Astrocyte (in vitro differentiated cells and primary cell): ENCODE results near the gene TNNI3K. TPM values are rescaled to one million over a fixed set of nuclear protein-coding genes. Genes with fewer than 3 reads are reported as not detected.

ENCODE experiments used
- DNase-seq: peaks from one replicate; pipeline ENCODE4 v3.0.0-alpha.2; 2010; ENCODE audit warnings: low read depth
- FAIRE-seq: peaks from 2 replicates; lab custom pipeline; 2011; peaks lifted over from hg19 to GRCh38; lab: Jason Lieb, UNC
- H2AFZ ChIP-seq: 2 replicates; pipeline ENCODE4 v1.6.0; 2012; ENCODE audit warnings: low read depth, low read length, inconsistent platforms
- H3K27ac ChIP-seq: 2 replicates; pipeline ENCODE4 v1.5.1; 2011; ENCODE audit warnings: low read depth, low read length, inconsistent platforms
- H3K27me3 ChIP-seq: 2 replicates; pipeline ENCODE4 v1.6.0; 2011; ENCODE audit warnings: low read length, inconsistent platforms; ENCODE audit not compliant: insufficient read depth
- H3K36me3 ChIP-seq: 2 replicates; pipeline ENCODE4 v1.5.1; 2011; ENCODE audit warnings: low read length, inconsistent platforms; ENCODE audit not compliant: insufficient read depth
- H3K4me1 ChIP-seq: 2 replicates; pipeline ENCODE4 v1.5.1; 2011; ENCODE audit warnings: low read length, inconsistent platforms; ENCODE audit not compliant: insufficient read depth
- H3K4me2 ChIP-seq: 2 replicates; pipeline ENCODE4 v1.6.0; 2012; ENCODE audit warnings: low read length, inconsistent platforms
- H3K4me3 ChIP-seq: 2 replicates; pipeline ENCODE4 v1.5.1; 2011; ENCODE audit warnings: low read depth, mild to moderate bottlenecking, low read length, inconsistent platforms; ENCODE audit not compliant: insufficient read depth
- H3K79me2 ChIP-seq: 2 replicates; pipeline ENCODE4 v1.6.0; 2012; ENCODE audit warnings: mild to moderate bottlenecking, low read length, inconsistent platforms; ENCODE audit not compliant: insufficient read depth
- H3K9ac ChIP-seq: 2 replicates; pipeline ENCODE4 v1.6.0; 2012; ENCODE audit warnings: mild to moderate bottlenecking, low read length, inconsistent platforms
- H3K9me3 ChIP-seq: 2 replicates; pipeline ENCODE4 v1.5.1; 2012; ENCODE audit warnings: low read depth, mild to moderate bottlenecking, low read length, inconsistent platforms; ENCODE audit not compliant: insufficient read depth
- H4K20me1 ChIP-seq: 2 replicates; pipeline ENCODE4 v1.6.0; 2012; ENCODE audit warnings: low read length, inconsistent platforms; ENCODE audit not compliant: insufficient read depth
- H3K27ac Mint-ChIP-seq: one replicate; pipeline ENCODE4 v1.8.0; 2021; ENCODE audit warnings: mild to moderate bottlenecking, mixed read lengths; ENCODE audit not compliant: unreplicated experiment
- H3K27me3 Mint-ChIP-seq: one replicate; pipeline ENCODE4 v1.8.0; 2021; ENCODE audit warnings: low read depth, mixed read lengths; ENCODE audit not compliant: unreplicated experiment
- H3K36me3 Mint-ChIP-seq: one replicate; pipeline ENCODE4 v1.8.0; 2021; ENCODE audit warnings: low read depth, mixed read lengths; ENCODE audit not compliant: unreplicated experiment
- H3K4me1 Mint-ChIP-seq: one replicate; pipeline ENCODE4 v1.8.0; 2021; ENCODE audit warnings: low read depth, mixed read lengths; ENCODE audit not compliant: unreplicated experiment
- H3K4me3 Mint-ChIP-seq: one replicate; pipeline ENCODE4 v1.8.0; 2021; ENCODE audit warnings: mild to moderate bottlenecking, moderate library complexity, mixed read lengths; ENCODE audit not compliant: unreplicated experiment
- H3K9me3 Mint-ChIP-seq: one replicate; pipeline ENCODE4 v1.8.0; 2021; ENCODE audit warnings: mild to moderate bottlenecking, mixed read lengths; ENCODE audit not compliant: unreplicated experiment
- EZH2 ChIP-seq: IDR thresholded peaks from 2 replicates; pipeline ENCODE4 v1.6.1; 2012; ENCODE audit warnings: mild to moderate bottlenecking, low read length, inconsistent platforms; ENCODE audit not compliant: insufficient read depth
- total RNA-seq: library from RNA; stranded (reverse); gene quantifications from 2 replicates; pipeline ENCODE4 v1.2.1, GENCODE V29; 2021
- TF ChIP-seq, protein P1 (sequence below): IDR thresholded peaks from 2 replicates; pipeline ENCODE4 v1.5.1; 2011; ENCODE audit warnings: low read depth, mild to moderate bottlenecking, inconsistent platforms, low read length, moderate library complexity; ENCODE audit not compliant: insufficient read depth

Gene TNNI3K
- total RNA-seq, 1 donor from 2014 or later, result 0.45 TPM

DNA sequence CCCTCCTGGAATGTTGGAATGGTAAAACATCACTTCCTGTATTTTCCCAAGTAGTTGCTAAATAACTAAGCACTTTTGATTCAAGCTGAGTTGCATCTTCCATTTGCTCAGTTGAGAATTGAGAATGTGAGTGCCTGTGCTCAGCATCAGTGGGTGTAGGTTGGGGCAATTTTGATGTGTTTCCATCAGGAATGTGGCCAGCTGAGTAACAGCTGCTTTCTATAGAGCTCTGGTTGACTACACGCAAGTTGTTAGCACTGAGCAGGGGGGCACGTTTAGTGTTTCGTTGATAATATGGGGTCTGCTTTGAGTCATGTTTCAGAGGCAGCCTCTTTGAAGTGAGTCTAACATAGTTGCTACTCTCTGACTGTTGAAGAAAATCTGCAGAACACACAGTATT lies 235.7 kb downstream of the TNNI3K start:
- no peak for FAIRE-seq
- H3K27me3 Mint-ChIP-seq, result no peaks in the 10 kb centered on the region

DNA sequence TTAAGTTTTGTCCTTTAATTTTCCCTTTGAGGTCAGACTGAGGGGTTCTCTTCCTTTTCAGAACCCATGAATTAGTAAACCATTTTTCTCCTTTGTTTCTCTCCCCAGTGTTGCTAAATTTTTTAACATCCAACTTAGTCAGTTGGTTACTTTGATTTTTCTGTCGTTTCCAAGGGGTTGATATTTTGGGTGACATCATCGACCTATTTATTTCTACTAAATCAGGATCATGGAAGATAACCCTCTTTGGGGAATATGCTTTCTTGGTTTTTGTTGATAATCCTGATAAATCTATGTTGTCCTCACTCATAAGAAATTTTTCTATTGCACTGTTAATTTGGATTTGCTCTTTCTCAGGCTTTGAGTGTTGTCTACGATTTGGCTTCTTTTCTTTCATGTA lies 236.3 kb downstream of the TNNI3K start:
- DNase-seq (no peak), FAIRE-seq (no peak)
- TF ChIP-seq, protein P1, sequence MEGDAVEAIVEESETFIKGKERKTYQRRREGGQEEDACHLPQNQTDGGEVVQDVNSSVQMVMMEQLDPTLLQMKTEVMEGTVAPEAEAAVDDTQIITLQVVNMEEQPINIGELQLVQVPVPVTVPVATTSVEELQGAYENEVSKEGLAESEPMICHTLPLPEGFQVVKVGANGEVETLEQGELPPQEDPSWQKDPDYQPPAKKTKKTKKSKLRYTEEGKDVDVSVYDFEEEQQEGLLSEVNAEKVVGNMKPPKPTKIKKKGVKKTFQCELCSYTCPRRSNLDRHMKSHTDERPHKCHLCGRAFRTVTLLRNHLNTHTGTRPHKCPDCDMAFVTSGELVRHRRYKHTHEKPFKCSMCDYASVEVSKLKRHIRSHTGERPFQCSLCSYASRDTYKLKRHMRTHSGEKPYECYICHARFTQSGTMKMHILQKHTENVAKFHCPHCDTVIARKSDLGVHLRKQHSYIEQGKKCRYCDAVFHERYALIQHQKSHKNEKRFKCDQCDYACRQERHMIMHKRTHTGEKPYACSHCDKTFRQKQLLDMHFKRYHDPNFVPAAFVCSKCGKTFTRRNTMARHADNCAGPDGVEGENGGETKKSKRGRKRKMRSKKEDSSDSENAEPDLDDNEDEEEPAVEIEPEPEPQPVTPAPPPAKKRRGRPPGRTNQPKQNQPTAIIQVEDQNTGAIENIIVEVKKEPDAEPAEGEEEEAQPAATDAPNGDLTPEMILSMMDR, result no peak
- no peak for TF ChIP-seq EZH2
- H3K4me1 ChIP-seq, result peaks cover 3% of the 10 kb centered on the region
- H3K36me3 Mint-ChIP-seq, result no peaks in the 10 kb centered on the region
- H3K4me1 Mint-ChIP-seq, result peaks cover 9% of the 10 kb centered on the region
- H3K36me3 ChIP-seq, result no peaks in the 10 kb centered on the region
- H3K27me3 Mint-ChIP-seq, result no peaks in the 10 kb centered on the region
- H3K4me2 ChIP-seq, result no peak overlapping the region
- H2AFZ ChIP-seq, result no peak overlapping the region
- no peak overlapping the region for H3K4me3 ChIP-seq
- no peak overlapping the region for H3K4me3 Mint-ChIP-seq
- no peaks in the 10 kb centered on the region for H3K79me2 ChIP-seq
- no peaks in the 10 kb centered on the region for H3K9me3 ChIP-seq
- H3K27me3 ChIP-seq, result no peaks in the 10 kb centered on the region
- H4K20me1 ChIP-seq, result no peaks in the 10 kb centered on the region
- H3K9me3 Mint-ChIP-seq, result no peaks in the 10 kb centered on the region
- H3K27ac ChIP-seq, result no peak overlapping the region
- no peak overlapping the region for H3K9ac ChIP-seq
- no peak overlapping the region for H3K27ac Mint-ChIP-seq

More for the DNA sequence above, 235.7 kb downstream of the TNNI3K start:
- Histone ChIP-seq H3K9ac (no peak overlapping the region), H3K4me1 (peaks cover 3% of the 10 kb centered on the region), H3K4me2 (peak overlapping the region; percentile 4), H3K9me3 (no peaks in the 10 kb centered on the region), H3K27ac (no peak overlapping the region), H3K36me3 (no peaks in the 10 kb centered on the region), H3K79me2 (no peaks in the 10 kb centered on the region), H2AFZ (peak overlapping the region; percentile 40), H3K27me3 (no peaks in the 10 kb centered on the region), H3K4me3 (no peak overlapping the region), H4K20me1 (no peaks in the 10 kb centered on the region)
- no peaks in the 10 kb centered on the region for H3K36me3 Mint-ChIP-seq
- peak overlapping the region; percentile 20 for H3K27ac Mint-ChIP-seq
- no peaks in the 10 kb centered on the region for H3K9me3 Mint-ChIP-seq
- no peak overlapping the region for H3K4me3 Mint-ChIP-seq
- no peak for DNase-seq
- H3K4me1 Mint-ChIP-seq, result peaks cover 9% of the 10 kb centered on the region
- TF ChIP-seq, protein P1, result no peak
- TF ChIP-seq EZH2, result no peak

DNA sequence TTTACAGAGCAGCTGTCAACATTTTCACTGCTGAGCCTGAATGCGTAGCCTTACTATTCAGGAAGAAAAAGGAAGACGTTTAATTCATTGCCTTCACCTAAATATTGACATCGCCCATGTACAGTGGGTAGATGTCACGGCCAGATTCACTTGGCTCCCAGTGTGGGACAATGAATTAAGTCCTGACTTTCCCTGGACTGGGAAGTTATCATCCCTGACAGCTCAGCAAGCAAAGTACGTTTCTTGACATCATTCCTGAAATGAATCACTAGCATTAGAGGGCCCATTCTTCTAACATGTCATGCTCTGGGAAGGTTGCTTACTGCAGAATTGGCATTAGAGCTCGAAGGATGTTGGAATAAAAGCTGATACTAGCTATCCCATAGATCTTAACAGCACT lies 239.4 kb downstream of the TNNI3K start:
- peak; percentile 18 for DNase-seq
- Mint-ChIP-seq H3K27me3 (no peaks in the 10 kb centered on the region), H3K4me3 (no peak overlapping the region), H3K9me3 (no peaks in the 10 kb centered on the region), H3K27ac (no peak overlapping the region), H3K4me1 (peaks cover 7% of the 10 kb centered on the region), H3K36me3 (no peaks in the 10 kb centered on the region)
- Histone ChIP-seq H3K4me1 (peaks cover 3% of the 10 kb centered on the region), H3K4me3 (no peak overlapping the region), H4K20me1 (no peaks in the 10 kb centered on the region), H3K79me2 (no peaks in the 10 kb centered on the region), H2AFZ (no peak overlapping the region), H3K36me3 (no peaks in the 10 kb centered on the region), H3K27ac (no peak overlapping the region), H3K4me2 (no peak overlapping the region), H3K27me3 (no peaks in the 10 kb centered on the region), H3K9ac (no peak overlapping the region), H3K9me3 (no peaks in the 10 kb centered on the region)
- TF ChIP-seq, protein P1, result no peak
- no peak for TF ChIP-seq EZH2
- FAIRE-seq, result no peak
